ENCODE measurements around the gene C11orf54.
"Not testable (repeated sequence)": the region's sequence is repeated elsewhere in the genome, so short reads cannot be mapped to it uniquely, and the experiment has no call there.

Gene C11orf54

DNA sequence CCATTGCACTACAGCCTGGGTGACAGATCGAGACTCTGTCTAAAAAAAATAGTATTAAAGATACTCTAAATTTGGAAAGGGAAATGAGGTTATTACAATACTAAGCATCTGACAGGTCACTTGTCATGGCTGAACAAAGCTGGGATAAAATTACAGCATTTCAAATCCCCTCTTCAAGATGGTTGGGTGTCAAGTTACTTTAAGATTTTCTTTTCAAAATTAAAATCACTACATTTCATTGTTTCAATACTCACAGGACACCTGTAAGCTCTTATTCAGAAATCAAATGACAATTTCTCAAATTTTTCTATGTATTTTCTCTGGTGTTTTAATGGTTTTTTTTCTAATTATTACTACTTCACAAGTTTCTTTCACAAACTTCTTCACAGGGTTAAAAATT, 5.8 kb upstream of the C11orf54 start:
- DNase-seq: no peak

DNA sequence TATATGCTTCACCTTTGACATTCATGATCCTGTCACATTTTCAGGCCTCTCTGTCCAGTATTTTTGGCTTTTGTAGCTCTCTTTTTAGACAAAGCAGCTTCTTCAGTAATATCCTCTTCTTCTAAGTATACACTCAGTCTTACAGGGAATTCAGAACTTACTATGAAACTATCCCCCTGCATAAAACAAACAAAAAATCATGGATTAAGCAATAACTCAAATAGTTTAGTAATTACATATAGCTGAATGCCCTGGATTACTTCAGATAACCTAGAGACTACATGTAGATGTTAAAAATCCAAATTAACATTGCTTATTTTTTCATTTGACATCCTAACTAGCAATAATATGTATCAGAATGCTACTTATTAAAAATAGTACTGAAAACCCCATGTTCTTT, 5.3 kb upstream of the C11orf54 start:
- no peak for DNase-seq

DNA sequence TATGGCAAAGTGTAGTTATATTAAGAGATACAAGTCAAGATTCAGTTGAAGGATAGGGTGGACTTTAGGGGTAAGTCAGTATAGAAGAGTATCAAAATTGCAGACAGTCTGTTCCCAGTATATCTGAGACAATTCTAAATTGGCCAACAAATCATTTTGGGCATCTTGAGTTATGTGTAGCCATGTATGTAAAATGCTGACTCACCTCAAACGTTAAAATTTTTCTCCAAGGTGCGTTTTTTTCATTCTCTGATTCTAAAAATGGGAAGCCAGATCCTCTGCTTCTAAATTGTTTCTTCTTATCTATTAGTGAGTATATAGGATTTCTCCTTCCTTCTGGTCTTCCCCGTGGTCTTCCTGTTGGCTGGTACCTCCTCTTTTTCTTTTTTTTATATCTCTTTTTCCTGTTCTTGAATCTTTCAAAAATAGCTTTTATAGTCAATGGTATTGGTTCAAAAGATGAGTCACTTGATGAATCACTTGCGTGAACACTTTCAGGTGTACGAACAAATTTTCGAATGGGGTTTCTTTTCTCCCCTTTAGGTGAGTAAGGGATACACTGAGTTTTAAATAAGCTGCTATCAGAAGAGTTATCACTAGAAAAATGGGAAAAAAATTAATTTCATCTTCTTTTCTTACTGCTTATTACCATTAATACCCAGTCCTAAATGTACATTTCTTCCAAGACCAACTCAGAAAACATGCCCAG, 3.4 kb upstream of the C11orf54 start:
- no peak for DNase-seq

DNA sequence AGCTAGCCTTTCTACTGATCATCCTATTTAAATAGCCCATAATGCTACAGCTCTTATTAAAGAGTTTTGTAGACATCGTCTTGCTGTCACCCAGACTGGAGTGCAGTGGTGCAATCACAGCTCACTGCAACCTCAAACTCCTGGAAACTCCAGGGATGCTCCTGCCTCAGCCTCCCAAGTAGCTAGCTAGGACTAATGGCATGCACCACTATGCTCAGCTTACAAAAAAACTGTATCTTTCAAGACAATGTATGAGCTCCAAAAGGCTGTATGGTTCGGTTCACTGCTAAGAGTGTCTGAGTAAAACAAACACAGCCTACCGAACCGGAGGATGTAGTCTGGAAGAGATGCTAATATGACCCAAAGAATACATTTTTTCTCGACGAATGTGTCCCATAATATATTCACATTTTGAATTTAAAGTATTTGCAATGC, 2.8 kb upstream of the C11orf54 start:
- no peak for DNase-seq

DNA sequence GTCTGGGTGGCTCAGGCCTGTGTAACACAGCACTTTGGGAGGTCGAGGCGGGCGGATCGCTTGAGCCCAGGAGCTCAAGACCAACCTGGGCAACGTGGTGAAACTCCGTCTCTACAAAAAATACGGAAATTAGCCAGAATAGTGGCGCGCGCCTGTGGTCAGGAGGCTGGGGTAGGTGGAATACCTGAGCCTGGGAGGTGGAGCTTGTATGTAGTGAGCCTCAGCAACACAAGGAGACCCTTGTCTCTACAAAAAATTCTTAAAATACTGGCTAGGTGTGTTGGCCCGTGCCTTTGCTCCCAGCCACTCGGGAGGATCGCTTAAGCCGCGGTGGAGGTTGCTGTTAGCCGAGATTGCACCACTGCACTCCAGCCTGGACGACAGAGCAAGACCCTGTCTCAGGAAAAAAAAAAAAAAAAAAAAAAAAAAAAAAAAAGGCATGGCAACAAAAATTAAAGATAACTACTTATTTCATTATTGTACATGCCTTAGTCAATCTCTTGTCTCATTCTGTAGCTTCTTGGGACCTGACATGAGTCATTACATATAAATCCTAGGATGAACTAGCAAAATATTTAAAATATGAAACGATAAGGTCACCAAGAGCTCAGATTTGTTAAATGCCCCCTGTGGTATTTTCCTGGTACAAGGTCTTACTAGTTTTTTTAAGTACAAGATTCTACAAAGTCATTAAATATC, 1.3 kb upstream of the C11orf54 start:
- no peak for DNase-seq

DNA sequence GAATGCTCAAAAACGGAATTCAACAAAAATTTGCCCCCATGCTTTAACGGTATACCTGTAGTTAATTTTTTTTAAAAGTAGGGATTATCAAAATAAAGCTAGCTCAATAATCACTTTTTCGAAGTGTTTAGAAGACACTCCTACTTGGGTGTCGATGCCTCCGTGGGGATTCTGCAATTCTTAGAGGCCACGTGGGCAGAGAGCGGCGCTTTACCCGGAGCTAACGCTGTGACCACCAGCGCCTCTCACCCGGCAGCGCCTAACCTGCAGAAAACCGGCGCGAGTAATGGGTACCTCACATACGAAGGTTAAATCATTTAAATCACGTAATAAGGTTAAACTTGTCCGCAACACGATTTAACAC, 760 bp upstream of the C11orf54 start:
- no peak for DNase-seq

DNA sequence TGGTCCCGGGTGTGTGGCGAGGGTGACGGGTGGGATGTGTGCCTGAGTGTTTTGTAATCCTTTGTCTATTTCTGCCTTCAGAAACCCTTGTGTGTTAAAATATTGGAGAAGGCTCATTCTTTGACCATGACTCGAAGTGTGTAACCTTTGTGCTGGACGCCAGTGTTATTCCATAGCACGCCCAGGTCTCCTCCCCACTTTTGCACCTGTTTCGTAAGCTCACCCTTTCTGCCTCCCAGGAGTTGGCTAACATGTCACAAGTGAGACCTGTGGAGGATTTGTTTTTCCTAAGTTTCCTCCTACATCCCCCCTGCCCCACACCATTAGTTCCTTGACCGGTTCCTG, 382 bp downstream of the C11orf54 start:
- no peak for DNase-seq

DNA sequence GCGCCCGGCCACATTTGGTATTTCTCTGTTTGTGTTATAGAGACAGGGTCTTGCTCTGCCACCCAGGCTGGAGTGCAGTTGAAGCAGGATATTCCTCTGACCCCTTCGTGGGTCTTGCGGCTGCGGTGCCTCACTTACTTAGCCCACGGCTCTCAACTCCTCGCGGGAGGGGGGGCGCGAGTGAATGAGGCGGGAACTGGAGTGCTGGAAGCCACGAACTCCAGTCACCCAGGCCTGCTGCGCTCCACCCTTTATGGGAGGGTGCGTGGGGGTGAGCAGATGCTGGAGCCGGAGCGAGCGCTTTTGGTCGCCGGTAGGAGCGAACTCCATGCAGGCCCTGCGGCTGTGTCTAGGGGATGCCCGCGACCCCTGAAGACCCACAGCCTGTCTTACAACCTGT, 1.8 kb downstream of the C11orf54 start:
- DNase-seq: no peak

DNA sequence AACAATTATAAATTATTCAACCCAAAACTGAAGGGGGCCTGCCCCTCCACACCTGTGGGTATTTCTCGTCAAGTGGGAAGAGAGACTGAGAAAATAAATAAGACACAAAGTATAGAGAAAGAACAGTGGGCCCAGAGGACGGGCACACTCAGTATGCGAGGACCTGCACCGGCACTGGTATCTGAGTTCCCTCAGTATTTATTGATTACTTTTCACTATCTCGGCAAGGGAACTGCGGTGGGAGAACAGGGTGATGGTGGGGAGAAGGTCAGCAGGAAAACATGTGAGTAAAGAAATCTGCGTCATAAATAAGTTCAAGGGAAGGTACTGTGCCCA, 3.2 kb downstream of the C11orf54 start:
- DNase-seq: no peak

DNA sequence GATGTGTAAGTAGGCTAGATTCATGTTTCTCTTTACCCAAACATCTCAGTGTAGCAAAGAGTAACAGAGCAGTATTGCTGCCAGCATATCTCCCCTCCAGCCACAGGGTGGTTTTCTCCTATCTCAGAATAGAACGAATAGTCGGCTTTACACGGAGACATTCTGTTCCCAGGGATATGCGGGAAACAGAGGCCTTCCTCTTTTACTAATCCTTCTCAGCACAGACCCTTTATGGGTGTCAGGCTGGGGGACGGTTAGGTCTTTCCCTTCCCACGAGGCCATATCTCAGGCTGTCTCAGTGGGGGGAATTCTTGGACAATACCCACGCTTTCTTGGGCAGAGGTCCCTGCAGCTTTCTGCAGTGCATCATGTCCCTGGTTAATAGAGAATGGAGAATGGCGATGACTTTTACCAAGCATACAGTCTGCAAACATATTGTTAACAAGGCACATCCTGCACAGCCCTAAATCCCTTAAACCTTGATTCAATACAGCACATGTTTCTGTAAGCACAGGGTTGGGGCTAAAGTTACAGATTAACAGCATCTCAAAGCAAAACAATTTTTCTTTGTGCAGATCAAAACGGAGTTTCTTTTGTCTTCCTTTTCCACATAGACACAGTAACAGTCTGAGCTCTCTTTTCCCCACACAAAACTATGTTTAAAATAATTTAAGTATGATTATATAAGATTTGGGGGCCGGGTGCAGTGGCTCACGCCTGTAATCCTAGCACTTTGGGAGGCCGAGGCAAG, 3.7 kb downstream of the C11orf54 start:
- not testable (repeated sequence) for DNase-seq

DNA sequence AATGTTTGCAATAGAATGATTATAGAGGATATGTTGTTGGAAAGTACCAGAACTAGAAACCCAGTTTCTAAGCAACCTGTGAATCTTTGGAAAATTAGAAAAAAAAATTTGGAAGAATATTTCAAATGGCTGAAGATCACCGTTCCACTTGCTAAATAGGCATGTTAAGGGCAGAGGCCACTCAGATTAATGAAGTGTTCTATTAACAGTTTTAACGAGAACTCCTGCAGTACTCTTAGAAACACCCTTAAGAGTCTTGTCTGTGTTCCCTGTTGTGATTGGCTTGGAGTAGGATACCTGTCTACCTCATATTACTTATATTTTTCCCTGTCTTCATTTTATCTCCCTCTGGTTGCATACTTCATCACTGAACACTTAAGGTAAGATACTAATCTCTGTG, 4.6 kb downstream of the C11orf54 start:
- no peak for DNase-seq

DNA sequence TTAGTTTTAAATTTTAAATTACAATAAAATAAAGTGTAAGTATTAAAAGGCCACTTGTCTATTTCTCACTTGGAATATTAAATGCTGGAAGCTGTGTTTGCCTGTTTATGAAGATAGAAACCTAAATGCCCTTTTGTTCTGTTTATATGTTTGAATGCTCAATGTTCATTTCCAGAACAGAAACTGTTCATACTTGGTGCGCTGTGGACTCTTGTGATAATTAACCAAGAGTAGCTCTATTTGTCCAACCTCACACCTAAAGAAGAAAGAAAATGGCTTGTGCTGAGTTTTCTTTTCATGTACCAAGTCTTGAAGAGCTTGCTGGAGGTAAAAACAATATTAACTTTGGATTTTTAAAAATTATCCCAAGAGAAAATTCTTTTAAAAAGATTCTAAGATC, 5.7 kb downstream of the C11orf54 start:
- DNase-seq: no peak

DNA sequence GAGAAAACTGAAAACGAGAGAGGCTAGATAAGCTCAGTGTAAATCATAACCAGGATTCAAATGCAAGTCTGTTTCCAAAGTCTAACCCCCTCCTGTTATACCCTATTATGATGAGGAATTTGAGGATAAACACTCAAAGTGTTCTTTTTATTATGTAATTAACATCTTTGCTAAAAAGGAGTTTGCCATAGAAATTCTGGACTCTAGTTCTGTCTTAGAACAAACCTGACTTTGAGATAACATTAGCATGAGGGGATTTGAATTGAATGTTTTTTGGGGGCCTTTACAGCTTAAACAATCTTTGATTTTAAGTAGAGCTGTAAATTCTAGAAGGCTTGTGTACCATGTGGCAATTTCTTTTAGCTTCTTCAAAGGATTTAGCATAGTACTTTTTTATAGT, 9.5 kb downstream of the C11orf54 start:
- no peak for DNase-seq

DNA sequence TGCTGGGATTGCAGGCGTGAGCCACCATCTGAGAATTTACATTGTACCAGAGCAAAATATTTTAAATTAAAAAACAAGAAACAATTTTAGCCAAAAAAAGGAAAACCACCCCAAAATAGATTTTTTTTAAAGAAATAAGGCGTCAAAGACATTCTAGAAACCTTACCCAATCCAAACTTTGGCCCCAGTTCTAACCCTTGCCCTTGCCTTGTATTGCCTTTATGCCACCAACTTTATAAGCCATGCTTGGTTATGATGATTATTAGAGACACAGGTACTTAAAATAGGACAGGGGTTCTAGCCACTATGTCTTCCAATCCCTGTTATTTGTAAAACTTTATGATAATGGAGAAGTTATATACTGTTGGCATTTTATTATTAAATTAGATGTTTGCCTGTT, 11.8 kb downstream of the C11orf54 start:
- no peak for DNase-seq

DNA sequence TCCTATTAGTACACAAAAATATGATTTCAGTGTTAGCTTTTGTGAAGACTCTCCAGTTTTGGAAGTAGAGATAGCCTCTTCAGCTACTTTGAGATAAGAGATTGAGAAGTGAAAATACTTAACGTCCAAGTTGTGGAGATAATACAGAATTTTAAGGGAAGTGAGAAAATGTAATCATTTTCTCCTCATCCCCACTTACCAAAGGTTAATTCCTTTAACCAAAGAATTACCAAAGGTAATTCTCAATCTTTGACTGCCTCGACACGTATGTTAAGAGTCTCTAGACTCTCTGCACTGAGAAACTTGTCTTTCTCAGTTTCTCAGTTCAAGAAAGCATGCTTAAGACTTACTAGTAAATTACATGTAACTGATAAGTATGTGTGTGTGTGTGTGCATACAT, 15.3 kb downstream of the C11orf54 start:
- no peak for DNase-seq

DNA sequence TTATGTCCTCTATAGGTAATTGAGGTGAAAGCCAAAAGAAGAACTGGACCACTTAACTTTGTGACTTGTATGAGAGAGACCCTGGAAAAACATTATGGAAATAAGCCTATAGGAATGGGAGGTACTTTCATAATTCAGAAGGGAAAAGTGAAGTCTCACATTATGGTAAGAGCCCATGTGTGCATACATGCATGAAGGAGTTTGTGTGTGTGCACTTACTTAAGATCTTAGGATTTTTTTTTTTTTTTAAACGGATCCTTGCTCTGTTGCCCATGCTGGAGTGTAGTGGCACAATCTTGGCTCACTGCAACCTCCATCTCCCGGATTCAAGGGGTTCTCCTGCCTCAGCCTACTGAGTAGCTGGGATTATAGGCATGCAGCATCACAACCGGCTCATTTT, 15.8 kb downstream of the C11orf54 start:
- no peak for DNase-seq

DNA sequence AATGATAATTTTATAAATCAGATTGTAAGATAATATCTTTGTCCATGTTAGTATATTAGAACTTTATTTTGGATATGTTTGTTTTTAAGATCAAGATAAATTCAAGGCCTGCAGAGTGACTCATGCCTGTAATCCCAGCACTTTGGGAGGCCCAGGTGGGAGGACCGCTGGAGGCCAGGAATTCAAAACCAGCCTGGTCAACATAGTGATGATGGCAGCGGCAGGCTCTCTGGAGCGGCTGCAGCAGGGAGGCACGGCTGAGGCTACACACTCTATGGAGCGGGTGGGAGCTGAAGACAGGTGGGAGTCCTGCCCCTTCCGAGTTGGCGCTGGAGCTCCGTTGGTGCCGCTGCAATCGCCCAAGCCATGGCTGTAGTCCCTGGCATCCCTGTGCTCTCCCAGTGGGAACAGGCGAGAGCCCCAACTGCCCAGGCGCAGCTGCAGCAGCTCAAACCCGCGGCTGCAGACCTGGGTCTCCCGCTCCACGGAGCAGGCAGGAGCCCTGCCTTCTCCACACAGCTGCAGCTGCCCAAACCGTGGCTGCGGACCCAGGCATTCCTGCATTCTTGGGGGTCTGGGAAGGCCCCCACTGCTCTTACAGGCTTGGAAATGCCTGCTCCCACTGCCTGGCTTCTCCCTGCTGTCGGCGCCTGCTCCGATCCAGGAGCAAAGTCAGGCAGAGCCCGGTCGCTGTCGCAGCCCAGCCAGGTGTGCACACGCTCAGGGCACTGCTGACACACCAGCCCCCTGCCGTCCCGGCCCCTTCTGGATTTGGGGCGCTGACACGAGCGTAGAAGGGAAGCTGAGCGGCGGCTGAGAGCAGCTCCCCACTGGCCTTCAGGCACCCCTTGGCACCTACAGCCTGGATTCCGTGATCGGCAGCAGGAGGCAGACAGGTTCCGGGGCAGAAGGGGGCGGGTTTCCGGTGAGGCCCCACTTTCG, 16.7 kb downstream of the C11orf54 start:
- DNase-seq: no peak

DNA sequence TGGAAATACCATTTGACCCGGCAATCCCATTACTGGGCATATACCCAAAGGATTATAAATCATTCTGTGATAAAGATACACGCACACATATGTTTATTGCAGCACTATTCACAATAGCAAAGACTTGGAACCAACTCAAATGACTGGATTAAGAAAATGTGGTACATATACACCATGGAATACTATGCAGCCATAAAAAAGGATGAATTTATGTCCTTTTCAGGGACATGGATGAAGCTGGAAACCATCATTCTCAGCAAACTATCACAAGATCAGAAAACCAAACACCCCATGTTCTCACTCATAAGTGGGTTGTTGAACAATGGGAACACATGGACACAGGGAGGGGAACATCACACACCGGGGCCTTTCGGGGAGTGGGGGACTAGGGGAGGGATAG, 17.7 kb downstream of the C11orf54 start:
- DNase-seq: not testable (repeated sequence)

DNA sequence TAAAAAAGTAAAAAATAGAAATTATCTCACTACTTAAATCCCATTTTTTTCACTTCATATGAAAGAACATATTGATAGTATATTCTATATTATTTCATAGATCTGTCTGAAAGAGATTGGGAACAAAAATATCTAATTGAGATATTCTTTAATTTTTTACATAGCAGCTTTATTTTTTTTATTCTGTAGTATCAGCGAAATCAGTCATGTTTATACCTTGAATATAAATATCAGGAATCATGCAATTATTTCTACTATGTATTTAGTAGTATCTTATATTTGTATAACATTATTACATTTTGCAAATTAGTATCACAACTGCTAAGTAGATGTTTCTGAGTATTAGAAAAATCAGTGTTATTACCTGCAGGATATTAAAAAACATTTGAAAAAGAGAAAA, 20.4 kb downstream of the C11orf54 start:
- DNase-seq: no peak

DNA sequence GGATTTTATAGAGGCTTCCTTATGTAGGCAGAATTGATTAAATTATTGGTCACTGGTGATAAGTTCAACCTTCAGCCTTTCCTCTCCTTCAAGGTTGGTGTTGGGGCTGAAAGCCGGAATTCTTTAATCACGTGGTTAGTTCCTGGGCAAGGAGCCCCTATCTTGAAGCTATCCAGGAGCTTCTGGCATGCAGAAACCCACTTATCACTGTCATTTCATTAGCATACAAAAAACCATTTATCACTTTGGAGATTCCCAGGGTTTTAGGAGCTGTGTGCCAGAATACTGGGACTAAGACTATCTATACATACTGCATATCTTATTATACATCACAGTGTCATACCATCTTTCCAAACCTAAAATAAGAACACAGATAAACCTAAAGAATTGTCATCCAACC, 24.1 kb downstream of the C11orf54 start:
- DNase-seq: no peak

DNA sequence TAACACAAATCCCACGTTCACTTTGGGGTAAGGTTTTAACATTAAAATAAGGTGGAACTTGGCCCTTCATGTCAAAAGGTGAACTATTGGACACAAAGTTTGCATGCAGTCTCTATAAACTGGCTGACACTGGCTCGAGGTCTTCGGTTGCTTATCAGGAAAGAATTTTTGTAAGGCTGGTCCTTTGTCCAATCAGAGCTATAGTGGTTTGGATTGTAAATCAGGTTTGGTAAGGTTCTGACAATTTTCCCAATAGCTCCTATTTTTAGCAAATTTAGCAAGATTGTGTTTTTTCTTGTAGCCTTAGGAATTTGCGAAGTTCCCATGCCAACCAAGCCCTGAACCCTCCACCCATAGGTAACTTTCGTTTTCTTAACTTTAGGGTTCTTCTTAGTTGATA, 25.0 kb downstream of the C11orf54 start:
- no peak for DNase-seq

DNA sequence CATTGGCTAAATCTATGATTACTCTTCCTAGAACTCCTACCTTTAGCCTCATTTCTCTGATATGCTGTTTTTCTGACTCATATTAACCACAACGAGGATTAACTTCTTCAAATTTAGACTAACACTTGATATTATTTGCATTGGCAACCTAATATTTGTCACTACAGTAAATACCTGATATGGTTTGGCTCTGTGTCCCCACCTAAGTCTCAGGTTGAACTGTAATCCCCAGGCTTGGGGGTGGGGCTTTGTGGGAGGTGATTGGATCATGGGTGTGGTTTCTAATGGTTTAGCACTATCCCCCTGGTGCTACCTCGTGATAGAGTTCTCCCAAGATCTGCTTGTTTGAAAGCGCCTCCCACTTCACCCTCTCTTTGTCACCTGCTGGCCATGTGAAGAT, 25.5 kb downstream of the C11orf54 start:
- no peak for DNase-seq

DNA sequence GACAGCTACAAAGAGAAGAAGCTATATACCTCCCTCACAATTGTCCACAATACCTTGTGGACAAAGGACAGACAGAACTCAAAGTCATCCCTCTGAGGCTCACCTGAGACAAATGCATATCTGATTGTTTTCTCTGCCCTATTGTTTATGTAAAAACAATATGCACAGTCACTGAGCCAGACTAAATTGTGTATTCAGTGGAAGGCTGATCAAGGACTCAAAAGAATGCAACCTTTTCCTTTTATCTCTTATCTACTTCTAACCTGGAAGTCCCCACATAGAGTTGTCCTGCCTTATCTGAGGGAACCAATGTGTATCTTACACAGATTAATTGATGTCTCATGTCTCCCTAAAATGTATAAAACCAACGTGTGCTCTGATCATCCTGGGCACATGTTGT, 28.7 kb downstream of the C11orf54 start:
- no peak for DNase-seq

Data from NCI-H187 treated with DMSO at 0.1 percent for 48 hours (cell line).